GM12864 (cell line): Measurements from ENCODE around the gene COX4I1.

Source experiments
- DNase-seq: peaks from one replicate; pipeline ENCODE4 v3.0.0-alpha.2; 2011; ENCODE audit warnings: low read depth
- H3K4me3 ChIP-seq: 2 replicates; pipeline ENCODE4 v1.5.1; 2011; ENCODE audit warnings: mild to moderate bottlenecking, low read depth, low read length, control low read depth
- CTCF ChIP-seq: IDR thresholded peaks from 2 replicates; pipeline ENCODE4 v1.5.1; 2011; ENCODE audit warnings: low read depth, mild to moderate bottlenecking, moderate library complexity, low read length, control low read depth, inconsistent platforms; ENCODE audit errors: missing control alignments

Gene COX4I1

GRCh38 chr16:85840801-85841200, 41.3 kb downstream of the COX4I1 start:
- DNase-seq, result no peak
- TF ChIP-seq CTCF, result no peak
- H3K4me3 ChIP-seq, result no peak overlapping the region

GRCh38 chr16:85842435-85842834, 42.9 kb downstream of the COX4I1 start:
- DNase-seq, result no peak
- TF ChIP-seq CTCF, result no peak
- no peak overlapping the region for H3K4me3 ChIP-seq

GRCh38 chr16:85842848-85843247, 43.4 kb downstream of the COX4I1 start:
- no peak for TF ChIP-seq CTCF

GRCh38 chr16:85843471-85844168, 44.1 kb downstream of the COX4I1 start:
- no peak overlapping the region for H3K4me3 ChIP-seq
- TF ChIP-seq CTCF, result no peak
- no peak for DNase-seq

More at GRCh38 chr16:85842848-85843247, 43.4 kb downstream of the COX4I1 start:
- H3K4me3 ChIP-seq, result no peak overlapping the region
- DNase-seq, result no peak

- no peak overlapping the region for H3K4me3 ChIP-seq
- no peak for TF ChIP-seq CTCF
- no peak for DNase-seq
Measured at GRCh38 chr16:85844169-85844481, 44.6 kb downstream of the COX4I1 start.

- H3K4me3 ChIP-seq, result no peak overlapping the region
- no peak for DNase-seq
- TF ChIP-seq CTCF, result no peak
Measured at GRCh38 chr16:85844786-85845185, 45.3 kb downstream of the COX4I1 start.

- DNase-seq, result no peak
- no peak overlapping the region for H3K4me3 ChIP-seq
- no peak for TF ChIP-seq CTCF
Measured at GRCh38 chr16:85845266-85845665, 45.8 kb downstream of the COX4I1 start.
